Measurements from ENCODE around the gene SEMA4D.
A peak's percentile ranks its signal among the peaks of the same experiment; 100 is the strongest.

The SEMA4D gene

DNA sequence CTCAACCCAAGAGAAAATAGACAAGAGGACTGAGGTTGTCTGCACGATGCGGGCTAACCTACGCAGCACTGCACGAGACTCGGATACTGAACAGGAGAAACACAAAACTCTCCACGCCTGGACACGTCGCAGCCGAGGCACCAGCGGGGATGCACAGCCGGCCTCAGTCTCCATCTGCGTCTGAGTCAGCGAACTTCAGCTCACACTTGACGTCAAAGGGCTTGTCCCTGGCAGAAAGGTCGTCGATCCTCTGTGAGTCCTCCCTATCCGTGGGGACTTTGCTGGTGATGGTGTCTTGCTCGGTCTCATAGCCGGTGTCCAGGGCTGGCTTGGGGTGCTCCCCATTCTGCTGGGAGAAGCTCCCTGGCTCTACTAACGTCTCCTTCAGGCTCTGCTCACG, 119.4 kb downstream of the SEMA4D start:
- no peak for DNase-seq
- TF ChIP-seq POLR2A (IDR thresholded peaks at IDR 0.05; ENCODE audit: low read length), result no peak
- no peak for TF ChIP-seq GATA1 (IDR thresholded peaks at IDR 0.05; ENCODE audit: low read depth, low read length)

DNA sequence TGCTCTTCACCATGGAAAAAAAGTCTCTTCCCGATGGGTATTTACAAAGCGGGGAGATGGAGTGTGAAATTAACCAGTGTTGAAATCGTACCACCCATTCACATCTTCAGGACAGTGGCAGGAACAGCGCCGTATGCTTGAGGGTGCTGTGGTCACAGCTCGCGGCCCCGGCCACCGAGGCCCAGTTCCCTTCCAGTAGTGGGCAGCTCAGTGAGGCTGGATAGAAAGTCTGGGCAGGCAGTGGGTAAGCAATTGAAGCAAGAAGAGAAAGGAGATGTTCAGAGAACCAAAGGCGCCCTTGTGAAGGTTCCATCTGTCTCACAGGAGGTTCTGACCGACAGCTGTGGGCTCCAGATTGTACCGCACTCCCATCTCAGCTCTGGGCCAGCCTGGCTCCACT, 120.5 kb downstream of the SEMA4D start:
- no peak for TF ChIP-seq POLR2A (IDR thresholded peaks at IDR 0.05; ENCODE audit: low read length)

DNA sequence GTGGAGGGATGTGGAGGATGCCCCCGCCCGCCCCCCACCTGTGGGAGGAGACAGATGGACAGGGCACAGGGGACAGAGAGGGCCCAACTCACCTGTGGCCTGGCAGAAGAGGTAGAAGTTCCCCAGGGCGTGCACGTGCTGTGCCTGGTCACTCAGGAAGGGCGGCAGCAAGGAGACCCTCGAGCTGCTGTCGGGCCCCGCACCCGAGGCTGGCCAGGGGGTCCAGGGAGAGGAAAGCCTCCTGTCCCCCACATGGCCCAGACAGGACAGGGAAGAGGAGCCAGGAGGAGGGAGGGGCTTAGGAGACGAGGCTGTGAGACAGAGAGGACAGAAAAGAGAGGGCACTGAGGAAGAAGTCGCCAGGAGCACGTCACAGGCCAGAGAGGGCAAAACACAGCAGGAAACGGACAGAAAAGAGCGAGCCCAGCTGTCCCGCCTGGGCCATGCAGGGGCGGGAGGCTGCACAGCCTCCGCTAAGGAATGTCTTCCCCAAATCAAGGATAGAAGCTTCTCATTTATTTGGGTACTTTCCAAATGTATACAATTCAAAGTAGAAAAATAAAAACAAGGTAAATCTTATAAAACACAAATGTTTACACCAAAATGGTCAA, 121.1 kb downstream of the SEMA4D start:
- no peak for TF ChIP-seq POLR2A (IDR thresholded peaks at IDR 0.05; ENCODE audit: low read length)
- DNase-seq, result no peak

More for the DNA sequence above, 120.5 kb downstream of the SEMA4D start:
- no peak for DNase-seq

DNA sequence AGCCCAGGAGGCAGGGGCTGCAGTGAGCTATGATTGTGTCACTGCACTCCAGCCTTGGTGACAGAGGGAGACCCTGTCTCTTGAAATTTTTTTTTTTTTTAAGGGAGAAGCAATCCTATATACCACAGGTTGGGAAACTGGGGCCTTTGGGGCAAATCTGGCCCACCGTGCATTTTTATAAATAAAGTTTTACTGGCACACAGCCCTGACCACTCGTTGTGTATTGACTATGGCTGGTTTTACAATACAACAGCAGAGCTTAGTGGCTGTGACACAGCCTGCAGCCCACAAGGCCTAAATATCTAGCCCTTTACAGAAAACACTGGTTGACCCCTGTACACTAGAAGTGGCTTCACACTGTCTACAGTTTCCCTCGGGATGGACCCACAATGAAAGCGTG, 121.6 kb downstream of the SEMA4D start:
- no peak for TF ChIP-seq GATA1 (IDR thresholded peaks at IDR 0.05; ENCODE audit: low read depth, low read length)
- no peak for TF ChIP-seq POLR2A (IDR thresholded peaks at IDR 0.05; ENCODE audit: low read length)
- DNase-seq, result no peak

DNA sequence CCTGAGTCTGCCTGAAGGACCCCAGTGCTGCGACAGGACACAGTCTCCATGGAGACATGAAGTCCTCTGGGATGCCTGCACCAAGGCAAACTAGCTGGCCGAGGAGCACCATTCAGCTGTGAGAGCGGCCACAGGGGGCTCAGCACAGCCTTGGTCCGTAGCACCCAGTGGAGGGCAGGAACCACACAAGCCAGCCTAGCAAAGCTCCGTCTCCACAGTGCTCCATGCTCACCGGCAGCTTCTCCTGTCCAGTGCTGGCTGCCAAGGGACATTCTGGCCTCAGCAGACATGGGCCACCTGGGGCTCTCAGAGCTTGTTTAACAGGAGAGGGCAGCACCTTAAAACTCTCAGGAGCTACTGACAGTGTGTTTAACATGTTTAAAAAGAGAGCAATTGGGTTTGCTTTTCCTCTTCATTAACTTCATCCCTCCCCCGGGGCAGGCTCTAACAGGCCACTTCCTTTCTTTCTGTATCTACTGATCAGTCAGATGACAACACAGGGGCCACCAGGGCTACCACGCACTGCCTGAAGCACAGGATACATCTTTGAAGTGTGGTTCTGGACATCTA, 122.6 kb downstream of the SEMA4D start:
- no peak for TF ChIP-seq GATA1 (IDR thresholded peaks at IDR 0.05; ENCODE audit: low read depth, low read length)
- no peak for TF ChIP-seq POLR2A (IDR thresholded peaks at IDR 0.05; ENCODE audit: low read length)
- peak; percentile 29 to 57 for DNase-seq

DNA sequence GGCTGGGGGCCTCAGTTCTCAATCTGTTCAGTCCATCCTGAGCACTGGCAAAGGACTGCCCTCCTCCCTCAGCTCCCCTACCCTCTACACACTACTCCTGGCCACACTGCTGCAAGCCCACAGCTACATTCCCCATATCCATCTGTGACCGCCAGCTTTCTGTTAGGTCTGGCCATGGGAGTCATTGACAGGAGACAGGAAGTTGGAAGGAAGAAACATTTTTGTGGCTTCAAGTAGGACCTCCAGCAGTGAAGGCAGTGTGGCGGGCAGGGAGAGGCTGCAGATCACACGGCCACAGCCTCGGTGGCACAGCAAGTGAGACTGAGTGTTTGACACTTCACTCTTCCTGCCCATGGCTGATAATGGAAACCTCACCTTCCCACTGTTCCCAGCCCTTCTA, 123.7 kb downstream of the SEMA4D start:
- DNase-seq, result no peak

DNA sequence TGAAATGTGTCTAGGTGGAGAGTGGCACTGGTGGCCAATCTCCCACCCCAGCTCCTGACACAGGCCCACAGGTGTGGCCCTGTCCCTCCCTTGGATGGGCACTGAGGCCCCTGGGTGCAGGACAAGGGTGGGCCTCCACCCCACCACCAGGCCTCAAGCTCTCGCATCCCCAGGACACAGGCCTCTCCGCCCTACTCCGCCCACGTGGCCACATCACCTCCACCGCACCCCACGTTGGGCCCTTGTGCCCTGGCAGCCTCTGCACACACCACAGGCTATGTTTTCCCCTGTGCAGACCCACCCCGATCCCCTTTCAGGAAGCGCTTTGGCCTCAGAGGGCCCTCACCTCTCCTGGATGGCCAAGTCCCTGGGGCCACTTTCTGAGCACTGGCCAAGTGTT, 124.9 kb downstream of the SEMA4D start:
- no peak for DNase-seq
- TF ChIP-seq GATA1 (IDR thresholded peaks at IDR 0.05; ENCODE audit: low read depth, low read length) (no peak), POLR2A (IDR thresholded peaks at IDR 0.05; ENCODE audit: low read length) (no peak)

More for the DNA sequence above, 123.7 kb downstream of the SEMA4D start:
- TF ChIP-seq GATA1 (IDR thresholded peaks at IDR 0.05; ENCODE audit: low read depth, low read length) (no peak), POLR2A (IDR thresholded peaks at IDR 0.05; ENCODE audit: low read length) (no peak)

DNA sequence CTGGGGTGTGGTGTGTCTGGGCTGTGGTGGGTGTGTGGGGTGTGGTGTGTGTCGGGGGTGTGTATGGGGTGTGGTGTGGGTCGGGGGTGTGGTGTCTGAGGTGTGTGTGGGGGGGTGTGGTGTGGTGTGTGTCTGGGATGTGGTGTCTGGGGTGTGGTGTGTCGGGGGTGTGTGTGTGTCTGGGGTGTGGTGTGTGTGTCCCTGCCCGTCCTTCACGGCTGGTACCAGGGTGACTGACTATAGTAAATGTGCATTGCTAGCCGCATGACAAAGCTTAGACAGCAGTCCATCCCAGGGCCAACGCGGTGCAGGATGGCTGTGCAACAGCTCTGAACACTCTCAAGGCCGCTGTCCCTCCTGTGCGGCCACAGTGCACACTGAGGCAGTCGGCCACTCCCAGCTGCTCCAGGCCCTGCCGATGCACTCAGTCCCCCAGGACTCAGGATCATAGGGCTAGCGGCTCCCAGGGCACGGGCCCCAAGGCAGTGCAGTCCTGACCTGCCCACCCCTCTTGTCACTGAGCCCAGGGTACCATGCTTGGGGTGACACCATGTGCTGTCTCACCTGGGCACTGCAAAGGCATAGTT, 125.6 kb downstream of the SEMA4D start:
- DNase-seq, result peak in 1 of 2 experiments; percentile 77
- no peak for TF ChIP-seq POLR2A (IDR thresholded peaks at IDR 0.05; ENCODE audit: low read length)
- no peak for TF ChIP-seq GATA1 (IDR thresholded peaks at IDR 0.05; ENCODE audit: low read depth, low read length)

DNA sequence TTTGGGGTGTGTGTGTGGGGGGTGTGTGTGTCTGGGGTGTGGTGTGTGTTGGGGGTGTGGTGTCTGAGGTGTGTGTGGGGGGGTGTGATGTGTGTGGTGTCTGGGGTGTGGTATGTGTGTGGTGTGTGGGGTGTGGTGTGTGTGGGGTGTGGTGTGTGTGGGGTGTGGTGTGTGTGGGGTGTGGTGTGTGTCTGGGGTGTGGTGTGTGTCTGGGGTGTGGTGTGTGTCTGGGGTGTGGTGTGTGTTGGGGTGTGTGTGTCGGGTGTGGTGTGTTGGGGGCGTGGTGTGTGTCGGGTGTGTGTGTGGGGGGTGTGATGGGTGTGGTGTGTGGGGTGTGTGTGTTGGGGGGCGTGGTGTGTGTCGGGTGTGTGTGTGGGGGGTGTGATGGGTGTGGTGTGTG, 126.1 kb downstream of the SEMA4D start:
- peak in 1 of 2 experiments; percentile 77 for DNase-seq

DNA sequence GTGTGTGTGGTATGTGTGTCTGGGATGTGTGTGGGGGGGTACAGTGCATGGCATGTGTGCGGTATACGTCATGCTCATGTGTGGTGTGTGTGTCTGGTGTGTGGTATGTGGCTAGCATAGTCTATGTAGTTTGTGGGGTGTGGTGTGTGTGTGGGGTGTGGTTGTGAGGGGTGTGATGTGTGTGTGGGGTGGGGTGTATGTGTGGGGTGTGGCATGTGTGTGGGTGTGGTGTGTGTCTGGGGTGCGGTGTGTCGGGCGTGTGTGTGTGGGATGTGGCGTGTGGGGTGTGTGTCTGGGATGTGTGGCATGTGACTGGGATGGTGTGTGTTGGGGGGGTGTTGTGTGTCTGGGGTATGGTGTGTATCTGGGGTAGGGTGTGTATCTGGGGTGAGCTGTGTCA, 127.3 kb downstream of the SEMA4D start:
- TF ChIP-seq GATA1 (IDR thresholded peaks at IDR 0.05; ENCODE audit: low read depth, low read length) (no peak), POLR2A (IDR thresholded peaks at IDR 0.05; ENCODE audit: low read length) (no peak)

DNA sequence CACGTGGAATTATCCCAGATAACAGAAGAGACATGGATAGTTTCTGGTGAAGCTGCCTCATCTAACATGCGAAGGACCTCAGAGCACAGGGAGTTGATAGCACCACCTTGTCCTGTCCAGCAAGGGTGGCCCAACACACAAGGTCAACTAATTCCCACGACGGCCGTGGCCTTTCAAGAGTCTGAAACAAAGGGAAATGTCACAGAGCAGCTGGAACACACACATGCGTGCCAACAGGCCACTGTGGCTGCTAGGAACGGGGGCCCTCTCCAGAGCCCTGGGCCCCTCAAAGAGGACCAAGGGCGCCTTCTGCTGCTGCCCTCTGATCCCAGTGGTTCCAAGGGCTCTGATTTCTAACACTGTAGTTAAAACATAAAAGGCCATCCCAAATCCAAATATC, 128.9 kb downstream of the SEMA4D start:
- TF ChIP-seq POLR2A (IDR thresholded peaks at IDR 0.05; ENCODE audit: low read length) (no peak), GATA1 (IDR thresholded peaks at IDR 0.05; ENCODE audit: low read depth, low read length) (no peak)
- DNase-seq, result no peak

More for the DNA sequence above, 127.3 kb downstream of the SEMA4D start:
- peak in 1 of 2 experiments; percentile 24 for DNase-seq

DNA sequence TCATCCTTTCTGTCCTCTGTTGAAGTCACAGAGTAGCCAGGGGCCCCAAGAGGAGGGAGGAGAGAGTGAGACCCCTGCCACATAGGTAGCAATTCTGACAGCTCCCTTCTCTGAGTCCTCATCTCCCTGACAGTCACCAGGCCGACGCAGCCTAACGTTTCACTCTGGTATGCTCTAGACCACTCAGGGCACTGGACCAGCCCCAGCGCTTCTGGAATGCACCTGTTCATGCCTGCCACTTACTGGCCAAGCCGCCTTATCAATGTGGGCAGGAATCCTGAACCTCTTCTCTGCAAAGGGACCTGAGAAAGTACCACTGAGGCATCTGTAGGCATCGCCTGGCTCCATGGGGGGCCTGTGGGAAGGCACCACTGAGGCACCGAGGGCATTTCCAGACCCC, 129.4 kb downstream of the SEMA4D start:
- DNase-seq, result no peak
- TF ChIP-seq POLR2A (IDR thresholded peaks at IDR 0.05; ENCODE audit: low read length) (no peak), GATA1 (IDR thresholded peaks at IDR 0.05; ENCODE audit: low read depth, low read length) (no peak)

DNA sequence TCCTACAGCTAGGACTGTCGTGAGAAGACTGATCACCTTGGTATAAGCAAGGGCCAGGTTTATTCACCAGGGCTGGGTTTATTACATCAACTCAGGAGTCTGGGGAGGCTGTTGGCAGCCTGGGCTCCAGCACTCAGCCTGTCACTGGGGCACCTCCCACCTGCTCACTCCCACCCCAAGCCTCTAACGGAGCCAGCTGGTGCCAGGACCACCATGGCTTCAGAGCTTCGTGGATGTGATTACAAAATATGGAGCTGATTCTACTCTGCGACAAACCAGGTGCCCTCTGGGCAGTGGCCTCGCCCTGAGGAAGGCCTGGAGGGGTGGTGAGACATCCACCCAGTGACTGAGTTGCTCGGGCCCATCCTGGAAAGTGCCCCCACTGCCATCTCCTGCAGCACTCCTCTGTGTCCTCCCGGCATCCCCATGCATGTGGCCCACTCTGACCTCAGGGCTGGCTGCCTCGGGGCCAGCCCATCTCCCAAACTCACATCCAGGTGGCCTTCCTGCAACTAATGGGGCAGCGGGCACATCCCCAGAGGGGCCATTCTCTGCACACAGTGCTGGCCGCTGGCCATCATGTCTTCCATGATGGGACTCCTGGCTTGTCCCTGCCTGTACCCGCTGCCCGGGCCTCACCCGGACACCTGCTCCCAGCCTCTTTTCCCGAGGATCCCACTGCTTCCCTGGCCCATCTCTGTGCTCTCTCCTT, 130.0 kb downstream of the SEMA4D start:
- DNase-seq, result no peak
- TF ChIP-seq POLR2A (IDR thresholded peaks at IDR 0.05; ENCODE audit: low read length), result no peak
- no peak for TF ChIP-seq GATA1 (IDR thresholded peaks at IDR 0.05; ENCODE audit: low read depth, low read length)

DNA sequence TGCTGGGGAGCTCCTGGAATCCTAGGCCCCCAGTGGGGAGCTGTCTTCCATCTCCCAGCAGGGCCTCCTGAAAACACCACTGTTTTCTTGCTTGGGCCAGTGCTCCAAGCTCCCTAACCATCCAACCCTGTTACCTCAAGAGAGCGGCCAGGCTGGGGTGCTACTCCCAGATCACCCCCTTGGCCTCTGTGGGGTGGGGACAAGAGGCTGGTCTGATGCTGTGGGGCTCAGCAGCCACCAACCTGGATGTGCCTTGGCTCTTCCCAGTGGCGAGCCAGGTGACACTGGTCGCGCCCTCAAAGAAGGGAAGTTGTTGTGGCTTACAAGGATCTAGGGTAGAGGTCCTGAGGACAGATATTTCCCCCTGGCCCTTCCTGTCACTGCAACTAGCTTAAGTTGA, 130.6 kb downstream of the SEMA4D start:
- TF ChIP-seq POLR2A (IDR thresholded peaks at IDR 0.05; ENCODE audit: low read length), result no peak
- no peak for TF ChIP-seq GATA1 (IDR thresholded peaks at IDR 0.05; ENCODE audit: low read depth, low read length)
- DNase-seq, result no peak

DNA sequence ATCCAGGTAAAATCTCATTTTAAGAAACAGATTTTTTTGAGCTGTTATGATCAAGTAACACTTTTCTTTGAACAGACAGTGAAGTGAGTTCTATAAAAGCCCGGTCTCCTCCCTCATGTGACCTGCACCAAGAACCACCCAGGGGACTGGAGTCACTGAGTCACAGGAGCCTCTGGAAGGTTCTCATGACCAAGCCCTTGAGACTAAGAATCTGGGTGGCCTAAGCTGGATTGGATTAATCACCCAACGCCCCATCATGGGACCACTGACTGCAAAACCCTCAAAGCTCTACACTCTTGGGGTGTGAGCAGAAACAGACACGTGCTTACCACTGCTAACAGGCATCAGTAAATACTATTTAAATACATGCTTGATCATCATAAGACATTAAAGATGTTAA, 131.2 kb downstream of the SEMA4D start:
- no peak for TF ChIP-seq GATA1 (IDR thresholded peaks at IDR 0.05; ENCODE audit: low read depth, low read length)
- no peak for TF ChIP-seq POLR2A (IDR thresholded peaks at IDR 0.05; ENCODE audit: low read length)
- DNase-seq, result no peak

Data from erythroblast (primary cell).